ENCODE data around the gene OR10K2.

The OR10K2 gene

GRCh38 chr1:158422212-158422611 is 3.8 kb downstream of the OR10K2 start:
- TF ChIP-seq POU2F2 (IDR thresholded peaks at IDR 0.05; ENCODE audit: low read depth, low read length) (no peak), PAX5 (IDR thresholded peaks at IDR 0.05; ENCODE audit: insufficient read depth, low read length, severe bottlenecking) (no peak), POLR2A (IDR thresholded peaks at IDR 0.05; ENCODE audit: low read depth, low read length) (no peak), TAF1 (IDR thresholded peaks at IDR 0.05; ENCODE audit: low read depth, low read length) (no peak), SPI1 (IDR thresholded peaks at IDR 0.05; ENCODE audit: low read depth, low read length) (no peak), POLR2AphosphoS5 (IDR thresholded peaks at IDR 0.05; ENCODE audit: low read depth, low read length) (no peak)
- DNase-seq (ENCODE audit: insufficient read length, low spot score) (no peak), FAIRE-seq (no peak)

DNA sequence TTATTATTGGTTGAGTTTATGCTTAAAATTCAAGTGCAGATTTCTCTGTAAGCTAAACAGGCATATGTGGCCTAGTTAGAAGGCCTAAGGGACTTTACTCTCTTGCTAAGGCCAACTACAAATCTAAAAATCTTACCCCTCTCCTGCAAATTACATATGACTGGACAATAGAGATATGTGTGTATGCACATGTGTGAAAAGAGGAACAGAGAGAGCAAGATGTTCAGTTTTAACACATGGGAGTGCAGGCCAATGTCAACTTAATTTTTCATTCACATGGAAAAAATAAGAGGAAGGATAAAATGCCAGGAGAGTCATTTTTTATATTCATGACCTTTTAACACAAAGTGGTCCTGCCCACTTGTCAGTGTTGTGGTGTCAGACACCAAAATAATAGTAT is 8.5 kb downstream of the OR10K2 start:
- FAIRE-seq: no peak
- TF ChIP-seq TAF1 (IDR thresholded peaks at IDR 0.05; ENCODE audit: low read depth, low read length) (no peak), SPI1 (IDR thresholded peaks at IDR 0.05; ENCODE audit: low read depth, low read length) (peak; percentile 60; the same call in 1 of the 2 replicates), POU2F2 (IDR thresholded peaks at IDR 0.05; ENCODE audit: low read depth, low read length) (no peak)
- DNase-seq (ENCODE audit: insufficient read length, low spot score): no peak

DNA sequence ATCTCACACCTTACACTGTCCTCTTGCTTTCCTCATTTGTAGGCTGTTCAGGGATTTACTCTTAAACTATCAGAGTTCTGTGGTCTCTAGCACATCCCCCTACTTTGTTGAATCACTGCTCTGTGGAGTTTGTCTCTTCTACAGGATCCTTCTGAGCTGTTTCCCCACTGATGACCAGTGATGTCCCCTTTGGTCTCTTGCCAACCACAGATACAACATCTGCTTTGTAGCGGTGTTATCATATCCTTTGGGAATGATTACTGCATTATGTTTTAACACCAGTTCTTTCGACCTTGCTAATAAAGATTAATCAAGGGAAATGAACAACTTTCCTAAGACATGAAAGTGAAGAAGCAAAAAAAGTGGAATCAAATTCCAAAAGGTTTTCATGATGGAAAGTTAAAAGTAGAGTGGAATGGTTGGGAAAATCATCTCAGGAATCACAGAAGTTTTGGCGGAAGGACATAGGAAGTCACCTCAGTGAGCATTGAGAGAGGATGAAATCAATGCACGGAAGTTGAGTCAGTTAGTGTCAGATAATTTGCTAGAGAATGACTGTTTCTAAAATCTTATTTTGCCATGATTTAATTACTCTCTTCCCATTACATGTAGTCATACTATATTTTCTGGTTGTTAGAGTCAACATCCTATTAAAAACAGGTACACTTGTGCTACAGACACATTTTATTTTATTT is 11.2 kb downstream of the OR10K2 start:
- no peak for TF ChIP-seq SPI1 (IDR thresholded peaks at IDR 0.05; ENCODE audit: low read depth, low read length)
- TF ChIP-seq TAF1 (IDR thresholded peaks at IDR 0.05; ENCODE audit: low read depth, low read length): no peak
- no peak for TF ChIP-seq POLR2A (IDR thresholded peaks at IDR 0.05; ENCODE audit: low read depth, low read length)
- TF ChIP-seq POU2F2 (IDR thresholded peaks at IDR 0.05; ENCODE audit: low read depth, low read length): no peak
- no peak for TF ChIP-seq PAX5 (IDR thresholded peaks at IDR 0.05; ENCODE audit: insufficient read depth, low read length, severe bottlenecking)
- no peak for TF ChIP-seq POLR2AphosphoS5 (IDR thresholded peaks at IDR 0.05; ENCODE audit: low read depth, low read length)
- peak; percentile 43 for FAIRE-seq
- no peak for DNase-seq (ENCODE audit: insufficient read length, low spot score)

GRCh38 chr1:158407092-158407491 is 18.9 kb downstream of the OR10K2 start:
- no peak for FAIRE-seq
- no peak for TF ChIP-seq TAF1 (IDR thresholded peaks at IDR 0.05; ENCODE audit: low read depth, low read length)
- no peak for TF ChIP-seq POU2F2 (IDR thresholded peaks at IDR 0.05; ENCODE audit: low read depth, low read length)
- no peak for TF ChIP-seq POLR2A (IDR thresholded peaks at IDR 0.05; ENCODE audit: low read depth, low read length)
- TF ChIP-seq SPI1 (IDR thresholded peaks at IDR 0.05; ENCODE audit: low read depth, low read length): no peak
- TF ChIP-seq PAX5 (IDR thresholded peaks at IDR 0.05; ENCODE audit: insufficient read depth, low read length, severe bottlenecking): no peak
- no peak for TF ChIP-seq POLR2AphosphoS5 (IDR thresholded peaks at IDR 0.05; ENCODE audit: low read depth, low read length)
- no peak for DNase-seq (ENCODE audit: insufficient read length, low spot score)

DNA sequence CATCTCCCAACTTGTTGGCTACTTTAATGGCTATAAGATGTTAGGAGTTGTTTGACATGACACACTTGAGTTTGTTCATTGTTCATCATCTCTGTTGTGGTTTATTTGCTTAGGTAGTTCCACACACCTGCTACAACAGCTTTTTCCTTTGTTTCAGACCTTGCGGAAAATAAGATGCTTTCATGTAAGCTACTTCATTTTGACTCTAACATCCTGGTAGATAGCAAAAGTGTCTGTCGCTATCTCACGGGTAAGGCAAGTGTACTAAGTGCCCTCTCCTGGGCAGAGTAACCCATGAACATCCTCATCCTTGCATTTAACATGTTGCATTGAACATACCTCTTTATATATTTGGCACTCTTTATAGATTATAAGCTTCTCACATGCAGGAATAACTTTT is 25.2 kb downstream of the OR10K2 start:
- FAIRE-seq (peak; percentile 45), DNase-seq (ENCODE audit: insufficient read length, low spot score) (no peak)
- no peak for TF ChIP-seq SPI1 (IDR thresholded peaks at IDR 0.05; ENCODE audit: low read depth, low read length)
- TF ChIP-seq PAX5 (IDR thresholded peaks at IDR 0.05; ENCODE audit: insufficient read depth, low read length, severe bottlenecking): no peak

DNA sequence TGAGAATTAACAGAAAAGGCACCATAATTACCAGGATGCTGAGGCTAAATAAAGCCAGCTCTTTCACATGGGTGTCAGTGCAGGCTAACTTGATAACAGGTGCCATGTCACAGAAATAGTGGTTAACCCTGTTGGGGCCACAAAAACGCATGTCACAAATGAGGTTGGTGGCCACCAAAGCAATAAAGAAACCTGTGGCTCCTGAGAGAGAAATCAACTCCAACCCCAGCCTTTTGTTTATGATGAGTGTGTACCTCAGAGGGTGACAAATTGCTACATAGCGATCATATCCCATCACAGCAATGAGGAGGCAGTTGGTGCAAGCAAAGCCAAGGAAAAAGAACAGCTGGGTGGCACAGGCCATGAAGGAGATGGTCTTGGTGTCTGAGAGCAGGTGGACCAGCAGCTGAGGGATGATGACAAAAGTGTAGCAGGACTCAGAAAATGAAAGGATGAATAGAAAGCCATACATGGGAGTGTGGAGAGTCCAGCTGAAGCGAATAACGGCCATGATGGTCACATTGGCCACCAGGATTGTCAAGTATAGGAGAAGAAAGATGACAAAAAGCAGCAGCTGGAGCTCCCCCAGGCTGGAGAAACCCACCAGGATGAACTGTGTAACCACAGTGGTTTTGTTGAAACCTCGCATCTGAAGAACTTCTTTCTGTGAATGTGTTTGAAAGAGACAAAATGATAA is 27.1 kb downstream of the OR10K2 start, which contains the start of gene OR10T2:
Gene OR10T2 (minus strand): TSS at position 649 of the 697 bp plus-strand sequence. CDS start 0 bp downstream, at position 649.
- TF ChIP-seq PAX5 (IDR thresholded peaks at IDR 0.05; ENCODE audit: insufficient read depth, low read length, severe bottlenecking): no peak
- no peak for TF ChIP-seq TAF1 (IDR thresholded peaks at IDR 0.05; ENCODE audit: low read depth, low read length)
- no peak for TF ChIP-seq POLR2A (IDR thresholded peaks at IDR 0.05; ENCODE audit: low read depth, low read length)
- no peak for TF ChIP-seq POLR2AphosphoS5 (IDR thresholded peaks at IDR 0.05; ENCODE audit: low read depth, low read length)
- TF ChIP-seq POU2F2 (IDR thresholded peaks at IDR 0.05; ENCODE audit: low read depth, low read length): no peak
- no peak for TF ChIP-seq SPI1 (IDR thresholded peaks at IDR 0.05; ENCODE audit: low read depth, low read length)
- DNase-seq (ENCODE audit: insufficient read length, low spot score): no peak
- FAIRE-seq: no peak

- FAIRE-seq (no peak), DNase-seq (ENCODE audit: insufficient read length, low spot score) (no peak)
- TF ChIP-seq PAX5 (IDR thresholded peaks at IDR 0.05; ENCODE audit: insufficient read depth, low read length, severe bottlenecking): no peak
- TF ChIP-seq TAF1 (IDR thresholded peaks at IDR 0.05; ENCODE audit: low read depth, low read length): no peak
- no peak for TF ChIP-seq POU2F2 (IDR thresholded peaks at IDR 0.05; ENCODE audit: low read depth, low read length)
- no peak for TF ChIP-seq POLR2A (IDR thresholded peaks at IDR 0.05; ENCODE audit: low read depth, low read length)
- TF ChIP-seq SPI1 (IDR thresholded peaks at IDR 0.05; ENCODE audit: low read depth, low read length): no peak
- TF ChIP-seq POLR2AphosphoS5 (IDR thresholded peaks at IDR 0.05; ENCODE audit: low read depth, low read length): no peak
These were observed 29.4 kb downstream of the OR10K2 start for GRCh38 chr1:158396646-158397045.

- FAIRE-seq: no peak
- TF ChIP-seq PAX5 (IDR thresholded peaks at IDR 0.05; ENCODE audit: insufficient read depth, low read length, severe bottlenecking) (no peak), SPI1 (IDR thresholded peaks at IDR 0.05; ENCODE audit: low read depth, low read length) (no peak), POLR2A (IDR thresholded peaks at IDR 0.05; ENCODE audit: low read depth, low read length) (no peak), POLR2AphosphoS5 (IDR thresholded peaks at IDR 0.05; ENCODE audit: low read depth, low read length) (no peak), TAF1 (IDR thresholded peaks at IDR 0.05; ENCODE audit: low read depth, low read length) (no peak), POU2F2 (IDR thresholded peaks at IDR 0.05; ENCODE audit: low read depth, low read length) (no peak)
- DNase-seq (ENCODE audit: insufficient read length, low spot score): no peak
These were observed 32.6 kb downstream of the OR10K2 start for GRCh38 chr1:158393476-158393875.

GRCh38 chr1:158391099-158391498 is 34.9 kb downstream of the OR10K2 start:
- no peak for FAIRE-seq
- DNase-seq (ENCODE audit: insufficient read length, low spot score): no peak
- TF ChIP-seq PAX5 (IDR thresholded peaks at IDR 0.05; ENCODE audit: insufficient read depth, low read length, severe bottlenecking) (no peak), SPI1 (IDR thresholded peaks at IDR 0.05; ENCODE audit: low read depth, low read length) (no peak), POLR2A (IDR thresholded peaks at IDR 0.05; ENCODE audit: low read depth, low read length) (no peak), TAF1 (IDR thresholded peaks at IDR 0.05; ENCODE audit: low read depth, low read length) (no peak), POLR2AphosphoS5 (IDR thresholded peaks at IDR 0.05; ENCODE audit: low read depth, low read length) (no peak), POU2F2 (IDR thresholded peaks at IDR 0.05; ENCODE audit: low read depth, low read length) (no peak)

All from GM12891 (cell line).